PC-9 (cell line): ENCODE measurements around the gene AGPAT3. TPM values are rescaled to one million over a fixed set of nuclear protein-coding genes. Genes with fewer than 3 reads are reported as not detected.

ENCODE experiments used
- BruUV-seq: library from RNA; stranded (reverse); fragments of 400-500 nt; replicated peaks from 2 replicates; lab custom pipeline; 2021; lab: Mats Ljungman, UMichigan
- CTCF ChIA-PET: fragments of 300-600 bp; sonication (Branson Sonifier 250); formaldehyde crosslinking; loops from one replicate; lab custom pipeline; 2022; ENCODE audit warnings: antibody characterized with exemption; lab: Charles Lee
- POLR2A ChIA-PET: fragments of 300-600 bp; sonication (Branson Sonifier 250); formaldehyde crosslinking; loops from one replicate; lab custom pipeline; 2022; ENCODE audit warnings: antibody characterized with exemption; ENCODE audit not compliant: unreplicated experiment; lab: Charles Lee
- DNase-seq, 2 experiments: peaks; one replicate each; pipeline versions ENCODE4 v3.0.0 to v3.0.0-alpha.2; 2015 to 2022; ENCODE audit warnings: mixed read lengths in 1 of 2
- H2AFZ ChIP-seq: fragments of 200-600 bp; sonication (generic); 2 replicates; pipeline ENCODE4 v1.8.1; 2017; ENCODE audit warnings: antibody characterized with exemption
- H3F3A ChIP-seq: fragments of 200-600 bp; sonication (generic); 2 replicates; pipeline ENCODE4 v1.8.1; 2017; ENCODE audit warnings: antibody characterized with exemption, mild to moderate bottlenecking, low read depth; ENCODE audit not compliant: insufficient read depth
- H3K27ac ChIP-seq: fragments of 200-600 bp; sonication (generic); 2 replicates; pipeline ENCODE4 v1.6.1; 2016; ENCODE audit warnings: mixed run types
- H3K27me3 ChIP-seq: fragments of 200-600 bp; sonication (generic); 2 replicates; pipeline ENCODE4 v1.6.1; 2016; ENCODE audit warnings: low read depth, mixed run types; ENCODE audit not compliant: insufficient read depth
- H3K36me3 ChIP-seq: fragments of 200-600 bp; sonication (generic); 2 replicates; pipeline ENCODE4 v1.6.1; 2016; ENCODE audit warnings: low read depth, mixed run types
- H3K4me1 ChIP-seq: fragments of 200-600 bp; sonication (generic); replicated peaks from 2 replicates; pipeline ENCODE4 v1.6.1; 2016; ENCODE audit warnings: mixed run types; ENCODE audit not compliant: insufficient read depth
- H3K4me2 ChIP-seq: fragments of 200-600 bp; sonication (generic); 2 replicates; pipeline ENCODE4 v1.6.1; 2017; ENCODE audit warnings: mixed run types
- H3K4me3 ChIP-seq: fragments of 200-600 bp; sonication (generic); 2 replicates; pipeline ENCODE4 v1.6.1; 2016; ENCODE audit warnings: mixed run types
- H3K79me2 ChIP-seq: fragments of 200-600 bp; sonication (generic); 2 replicates; pipeline ENCODE4 v1.6.1; 2017; ENCODE audit warnings: low read depth, mixed run types
- H3K9me2 ChIP-seq: fragments of 200-600 bp; sonication (generic); 2 replicates; pipeline ENCODE4 v1.8.1; 2017; ENCODE audit warnings: mild to moderate bottlenecking; ENCODE audit not compliant: insufficient read depth
- H3K9me3 ChIP-seq: fragments of 200-600 bp; sonication (generic); 2 replicates; pipeline ENCODE4 v1.8.1; 2016; ENCODE audit warnings: low read depth; ENCODE audit not compliant: insufficient read depth
- H4K20me1 ChIP-seq: fragments of 200-600 bp; sonication (generic); 2 replicates; pipeline ENCODE4 v1.8.1; 2017; ENCODE audit not compliant: insufficient read depth
- CTCF ChIP-seq: fragments of 200-600 bp; sonication (generic); conservative IDR thresholded peaks from 2 replicates; pipeline ENCODE4 v1.6.1; 2017; ENCODE audit warnings: mixed run types, antibody characterized with exemption, mild to moderate bottlenecking, moderate library complexity
- EZH2 ChIP-seq: fragments of 200-600 bp; sonication (generic); IDR thresholded peaks from 2 replicates; pipeline ENCODE4 v1.8.0; 2017; ENCODE audit warnings: antibody characterized with exemption, low read depth
- intact Hi-C: fragments of 100-400 bp; cut with micrococcal nuclease; formaldehyde crosslinking; loops from one replicate; pipeline ENCODE4 v1.10.0; 2022; ENCODE audit not compliant: unreplicated experiment
- total RNA-seq: library from RNA; stranded (reverse); gene quantifications from 2 replicates; pipeline ENCODE4 v1.2.3, GENCODE V29; 2021

Gene AGPAT3
- total RNA-seq, 1 experiment from 2014 or later = 39.0 TPM

GRCh38 chr21:43848771-43849170, 16.3 kb upstream of the AGPAT3 start:
- TF ChIP-seq CTCF (no peak), EZH2 (no peak)
- Histone ChIP-seq H3K79me2 (no peaks in the 10 kb centered on the region), H3K9me2 (no peaks in the 10 kb centered on the region), H3K27ac (no peak overlapping the region), H3F3A (no peaks in the 10 kb centered on the region), H3K4me3 (no peak overlapping the region), H2AFZ (no peak overlapping the region), H3K36me3 (no peaks in the 10 kb centered on the region), H3K9me3 (no peaks in the 10 kb centered on the region), H4K20me1 (no peaks in the 10 kb centered on the region), H3K4me1 (no peaks in the 10 kb centered on the region), H3K4me2 (no peak overlapping the region), H3K27me3 (peaks cover 4% of the 10 kb centered on the region; the same call in 1 of the 2 replicates)
- CTCF ChIA-PET = interaction anchor here (0.6 kb wide), 1 partner anchor 14 kb away, joined by 4 read pairs; no protein-coding TSS in a partner anchor
- no peak for DNase-seq
- no TSS peak for BruUV-seq
- POLR2A ChIA-PET = no interaction called here
- intact Hi-C loops = no loop called here

GRCh38 chr21:43849532-43850299, 15.3 kb upstream of the AGPAT3 start:
- no peak for TF ChIP-seq EZH2
- no peak for TF ChIP-seq CTCF

GRCh38 chr21:43850728-43851295, 14.2 kb upstream of the AGPAT3 start:
- intact Hi-C loops = no loop called here
- no peaks in the 10 kb centered on the region for H4K20me1 ChIP-seq

More at GRCh38 chr21:43849532-43850299, 15.3 kb upstream of the AGPAT3 start:
- CTCF ChIA-PET = interaction anchor here (0.6 kb wide), 1 partner anchor 15 kb away, joined by 4 read pairs; no protein-coding TSS in a partner anchor
- DNase-seq = no peak
- Histone ChIP-seq H4K20me1 (no peaks in the 10 kb centered on the region), H3K4me3 (no peak overlapping the region), H3K4me2 (no peak overlapping the region), H3K79me2 (no peaks in the 10 kb centered on the region), H3K4me1 (no peaks in the 10 kb centered on the region), H3K9me2 (no peaks in the 10 kb centered on the region), H2AFZ (no peak overlapping the region), H3K27ac (no peak overlapping the region), H3K36me3 (no peaks in the 10 kb centered on the region), H3K9me3 (no peaks in the 10 kb centered on the region), H3F3A (no peaks in the 10 kb centered on the region), H3K27me3 (peaks cover 4% of the 10 kb centered on the region; the same call in 1 of the 2 replicates)
- BruUV-seq = no TSS peak
- intact Hi-C loops = no loop called here
- POLR2A ChIA-PET = no interaction called here

More at GRCh38 chr21:43850728-43851295, 14.2 kb upstream of the AGPAT3 start:
- H3K4me3 ChIP-seq = no peak overlapping the region
- POLR2A ChIA-PET = no interaction called here
- H3K9me3 ChIP-seq = no peaks in the 10 kb centered on the region
- H3K27ac ChIP-seq = no peak overlapping the region
- H3K27me3 ChIP-seq = peaks cover 4% of the 10 kb centered on the region; the same call in 1 of the 2 replicates
- no peaks in the 10 kb centered on the region for H3K9me2 ChIP-seq
- no peak overlapping the region for H3K4me2 ChIP-seq
- H3F3A ChIP-seq = no peaks in the 10 kb centered on the region
- no peaks in the 10 kb centered on the region for H3K4me1 ChIP-seq
- no peak for DNase-seq
- CTCF ChIA-PET = no interaction called here
- no peak for TF ChIP-seq EZH2
- TF ChIP-seq CTCF = no peak
- H3K36me3 ChIP-seq = no peaks in the 10 kb centered on the region
- no TSS peak for BruUV-seq
- H3K79me2 ChIP-seq = no peaks in the 10 kb centered on the region
- H2AFZ ChIP-seq = no peak overlapping the region
